Head of caudate nucleus (tissue), 42 donors: ENCODE measurements around the gene NSFL1C.
A peak's percentile ranks its signal among the peaks of the same experiment; 100 is the strongest.

ENCODE experiments used
- DNase-seq, 42 donors: peaks; one replicate each; pipeline versions ENCODE4 v3.0.0 to v3.0.0-alpha.2; 2020 to 2021; ENCODE audit warnings: mixed read lengths in 7 of 42
- intact Hi-C: fragments of 100-400 bp; cut with DNase I; formaldehyde crosslinking; loops from one replicate; pipeline ENCODE4 v1.15.0; 2022

NSFL1C gene

DNA sequence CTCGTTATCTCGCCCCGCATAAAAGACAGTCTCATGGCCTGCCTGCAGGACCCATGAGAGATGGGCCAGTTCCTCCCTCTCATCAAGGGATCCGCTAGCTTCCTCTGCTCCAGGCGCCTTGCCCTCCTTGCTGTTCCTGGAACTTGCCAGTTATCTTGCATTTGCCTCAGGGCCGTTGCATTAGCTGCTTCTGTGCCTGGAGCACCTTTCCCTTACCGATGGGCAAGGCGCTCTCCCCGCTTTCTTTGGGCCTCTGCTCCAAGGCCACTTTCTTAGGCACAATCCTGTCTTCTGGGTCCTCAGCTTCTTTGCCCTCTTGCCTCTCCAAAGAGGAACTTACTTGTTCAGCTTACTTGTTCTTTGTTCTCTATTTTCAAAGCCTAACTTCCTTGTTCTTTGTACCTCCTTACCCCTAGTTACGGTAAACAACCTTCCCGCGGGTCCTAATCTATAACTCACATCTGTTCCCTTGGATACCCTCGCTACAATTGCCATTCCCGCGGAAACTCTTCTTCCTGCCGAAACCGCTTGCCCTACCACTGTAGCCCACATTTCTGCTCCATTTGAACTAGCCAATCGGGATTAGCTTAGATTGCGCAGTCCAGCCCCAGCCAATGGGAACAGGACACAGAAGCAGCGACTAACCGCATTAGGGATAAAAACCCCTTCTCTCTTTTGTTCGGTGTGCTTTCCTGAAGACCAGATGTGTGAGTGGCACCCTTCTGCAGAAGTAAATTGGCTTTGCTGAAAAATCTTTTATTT lies 887 bp upstream of the NSFL1C start:
- peak in 24 of 42 donors; percentile 7 to 54 (median 24) for DNase-seq

DNA sequence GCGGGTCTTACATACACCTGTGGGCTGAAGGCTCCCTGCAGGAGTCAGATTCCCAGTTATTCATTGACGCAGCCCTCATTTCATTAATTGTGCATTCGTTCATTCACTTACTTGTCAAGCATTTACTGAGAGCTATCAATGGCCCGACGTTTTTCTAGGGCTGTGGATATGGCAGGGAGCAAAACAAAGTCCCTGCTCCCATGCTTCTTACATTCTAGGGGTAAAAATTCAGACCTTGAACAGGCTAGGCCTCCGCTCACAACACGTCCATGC lies 369 bp upstream of the NSFL1C start:
- no peak for DNase-seq
- intact Hi-C loops: loop anchor here (10.0 kb wide), 1 partner anchor 152 kb away; no protein-coding TSS in a partner anchor

More for the DNA sequence above, 887 bp upstream of the NSFL1C start:
- intact Hi-C loops: loop anchor here (10.0 kb wide), 1 partner anchor 153 kb away; no protein-coding TSS in a partner anchor

DNA sequence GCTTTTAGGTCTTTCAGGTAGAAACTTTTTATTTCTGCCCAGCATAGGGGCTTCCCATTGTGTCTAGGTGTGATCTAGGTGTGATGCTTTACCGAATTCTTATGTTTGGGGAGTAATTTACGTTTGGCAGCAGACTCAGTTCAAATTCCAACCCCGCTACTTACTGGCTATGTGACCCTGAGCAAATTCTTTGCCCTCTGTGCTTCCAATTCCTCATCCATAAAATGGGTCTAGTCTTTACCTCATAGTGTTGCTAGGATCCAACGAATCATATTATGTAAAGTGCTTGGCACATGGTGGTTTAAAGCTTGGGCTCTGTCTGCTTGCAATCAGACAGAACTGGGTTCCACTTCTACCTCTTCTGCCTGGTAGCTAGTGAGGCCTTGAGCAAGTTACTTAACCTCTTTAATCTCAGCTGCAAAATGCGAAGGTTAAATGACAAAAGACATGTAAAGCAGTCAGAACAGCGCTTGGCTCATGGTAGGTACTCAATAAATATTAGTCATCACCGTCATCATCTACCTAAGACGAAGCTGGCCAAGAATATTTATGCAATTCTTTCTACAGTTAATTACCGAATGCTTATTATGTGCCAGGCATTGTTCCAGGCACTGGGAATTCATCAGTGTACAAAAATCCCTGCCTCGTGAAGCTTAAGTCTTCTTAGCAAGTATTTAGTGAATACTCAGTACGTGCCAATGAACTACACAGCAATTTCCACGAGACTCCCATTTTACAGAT lies 1.0 kb downstream of the NSFL1C start:
- intact Hi-C loops: loop anchor here (10.0 kb wide), 1 partner anchor 151 kb away; no protein-coding TSS in a partner anchor
- peak in 1 of 42 donors; percentile 22 for DNase-seq

DNA sequence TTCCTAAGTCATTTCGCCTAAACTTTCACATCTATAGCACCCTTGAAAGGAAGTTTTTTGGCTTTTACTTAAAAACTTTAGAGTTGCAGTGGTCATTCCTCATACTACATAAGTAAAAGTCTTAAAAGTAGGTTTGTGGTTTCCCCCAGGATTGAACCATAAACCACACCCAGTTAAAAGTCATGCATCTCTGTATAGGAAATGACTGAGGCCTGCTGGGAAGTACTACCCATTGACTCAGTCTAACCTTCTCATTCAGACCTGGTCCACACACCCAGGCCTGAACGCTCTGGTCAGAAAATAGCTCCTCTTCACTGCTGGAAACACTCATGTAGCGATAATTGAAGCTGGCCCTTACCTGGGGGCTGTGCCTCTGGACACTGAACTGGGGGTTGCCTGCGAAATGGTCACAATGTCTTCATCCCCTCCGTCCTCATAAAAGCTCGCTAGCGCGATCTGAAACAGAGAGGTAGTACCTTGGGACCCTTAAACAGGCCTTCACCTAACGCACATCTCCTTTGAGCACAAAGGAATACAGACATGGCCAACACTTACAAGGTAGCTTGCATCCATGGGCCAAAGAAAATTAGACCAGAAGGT lies 2.6 kb downstream of the NSFL1C start:
- DNase-seq: peak in 2 of 42 donors; percentile 16 to 22
- intact Hi-C loops: loop anchor here (10.0 kb wide), 1 partner anchor 149 kb away; no protein-coding TSS in a partner anchor

DNA sequence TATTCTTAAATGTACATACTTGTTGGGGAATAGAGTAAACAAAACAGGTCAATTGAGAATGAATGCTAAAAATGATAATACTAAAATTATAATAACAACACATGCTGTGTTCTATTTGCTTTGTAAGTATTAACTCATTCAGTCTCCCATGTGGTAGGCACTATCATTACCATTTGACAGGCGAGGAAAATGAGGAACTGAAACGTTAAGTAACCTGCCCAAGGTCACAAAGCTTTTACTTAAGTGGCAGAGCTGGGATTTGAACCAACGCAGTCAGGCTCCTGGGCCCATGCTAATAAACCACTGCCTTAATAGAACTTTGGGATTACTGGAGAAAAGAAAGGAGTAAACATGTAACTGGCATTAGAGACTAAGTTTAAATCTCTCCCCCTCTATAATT lies 3.8 kb downstream of the NSFL1C start:
- no peak for DNase-seq
- intact Hi-C loops: loop anchor here (10.0 kb wide), 1 partner anchor 148 kb away; no protein-coding TSS in a partner anchor

DNA sequence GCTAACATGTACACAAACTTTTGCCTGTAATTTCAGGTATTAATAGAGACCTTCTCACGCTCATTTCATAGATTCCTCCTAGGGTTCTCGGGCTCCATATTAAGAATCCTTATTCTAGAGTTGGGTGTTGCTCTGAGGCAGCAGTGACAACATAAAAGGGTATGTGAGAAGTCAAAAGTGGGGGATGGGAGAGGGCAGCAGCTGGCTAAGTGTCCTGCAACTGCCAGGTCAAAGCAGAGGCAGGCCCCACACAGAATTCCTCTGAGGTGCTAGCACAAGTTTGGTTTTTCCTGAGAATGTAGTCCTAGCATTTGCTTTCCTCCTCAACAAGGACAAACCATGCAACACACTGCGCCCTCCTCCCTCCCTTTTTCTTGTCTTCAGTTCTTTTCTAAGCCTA lies 4.6 kb downstream of the NSFL1C start:
- intact Hi-C loops: loop anchor here (10.0 kb wide), 1 partner anchor 147 kb away; no protein-coding TSS in a partner anchor
- DNase-seq: no peak

DNA sequence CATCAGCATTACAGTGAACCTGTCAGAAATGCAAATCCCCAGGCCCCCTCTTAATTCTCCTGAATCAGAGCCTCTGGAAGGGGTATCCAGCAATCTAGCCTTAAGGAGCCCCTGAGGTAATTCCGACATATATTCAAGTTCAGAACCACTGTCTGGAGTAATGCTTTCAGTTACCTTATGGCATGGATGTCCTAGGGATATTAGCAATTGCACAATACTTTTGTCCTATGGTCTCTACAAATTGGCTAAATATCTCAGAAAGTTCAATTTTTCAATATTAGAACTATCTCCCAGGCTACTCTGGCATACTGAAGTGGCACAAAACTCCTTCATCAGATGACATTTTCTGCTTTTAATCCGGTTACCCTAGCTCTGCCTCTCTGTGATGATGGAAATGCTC lies 6.4 kb downstream of the NSFL1C start:
- DNase-seq: no peak
- intact Hi-C loops: loop anchor here (10.0 kb wide), 1 partner anchor 145 kb away; no protein-coding TSS in a partner anchor

DNA sequence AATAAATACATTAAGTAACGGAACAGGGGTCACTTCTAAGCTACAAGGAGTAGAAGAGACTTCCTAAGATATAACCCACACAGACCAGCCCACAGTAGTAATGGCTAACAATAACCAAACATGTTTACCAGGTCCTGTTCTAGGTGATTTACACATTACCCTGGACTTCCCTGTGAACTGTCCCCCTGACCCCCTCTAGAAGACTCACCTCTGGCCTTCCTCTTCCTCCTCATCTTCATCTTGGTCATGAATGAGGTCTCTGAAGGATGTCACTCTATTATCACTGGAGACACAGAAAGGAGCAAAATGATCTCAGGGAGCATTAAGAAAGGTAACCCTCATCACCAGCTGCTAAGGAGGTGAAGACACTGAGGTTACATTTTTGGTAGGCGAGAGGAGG lies 8.7 kb downstream of the NSFL1C start:
- intact Hi-C loops: no loop called here
- DNase-seq: no peak

DNA sequence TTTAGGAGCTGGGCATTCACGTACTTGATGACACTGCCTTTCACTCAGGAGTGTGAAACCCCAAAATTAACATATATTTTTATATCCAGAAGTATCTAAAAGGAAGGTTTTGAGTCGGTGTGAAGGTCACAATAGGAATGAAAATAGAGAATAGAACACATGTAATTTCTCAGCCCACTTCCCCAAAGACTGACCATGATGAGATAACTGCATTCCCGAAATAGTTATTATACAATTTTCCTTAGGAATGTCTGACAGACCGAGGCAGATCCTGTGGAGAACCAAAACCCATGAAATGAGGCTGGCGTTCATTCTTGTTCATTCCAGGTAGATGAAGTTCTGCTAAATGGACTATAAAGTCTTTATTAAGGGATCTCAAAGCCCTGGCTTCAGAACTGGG lies 10.3 kb downstream of the NSFL1C start:
- intact Hi-C loops: no loop called here
- DNase-seq: no peak

DNA sequence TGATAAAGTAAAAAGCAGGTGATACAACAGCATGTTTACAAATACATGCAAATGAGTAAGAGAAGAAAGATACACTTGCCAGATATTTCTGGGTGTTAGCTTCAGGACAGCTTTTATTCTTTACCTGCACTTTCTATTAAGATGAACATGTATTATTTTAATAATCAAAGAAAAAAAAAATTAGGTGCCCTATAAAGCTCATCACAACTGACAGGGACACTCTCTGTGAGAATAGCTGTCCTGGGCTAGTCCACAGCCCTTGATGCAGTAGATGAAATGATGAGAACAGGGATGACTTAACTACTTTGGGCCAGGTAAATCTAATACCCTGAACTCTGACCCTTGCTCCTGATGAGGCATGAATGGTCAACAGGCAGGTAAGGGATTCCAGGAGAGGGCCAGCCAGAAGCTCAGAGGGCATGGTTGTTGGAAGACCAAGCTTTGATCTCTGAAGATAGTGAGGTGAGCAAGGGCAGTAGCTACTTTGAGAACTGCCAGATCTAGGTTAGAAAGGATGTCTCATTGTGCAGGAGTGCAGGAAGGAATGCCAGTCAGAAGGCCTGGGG lies 15.6 kb downstream of the NSFL1C start:
- no peak for DNase-seq
- intact Hi-C loops: no loop called here

DNA sequence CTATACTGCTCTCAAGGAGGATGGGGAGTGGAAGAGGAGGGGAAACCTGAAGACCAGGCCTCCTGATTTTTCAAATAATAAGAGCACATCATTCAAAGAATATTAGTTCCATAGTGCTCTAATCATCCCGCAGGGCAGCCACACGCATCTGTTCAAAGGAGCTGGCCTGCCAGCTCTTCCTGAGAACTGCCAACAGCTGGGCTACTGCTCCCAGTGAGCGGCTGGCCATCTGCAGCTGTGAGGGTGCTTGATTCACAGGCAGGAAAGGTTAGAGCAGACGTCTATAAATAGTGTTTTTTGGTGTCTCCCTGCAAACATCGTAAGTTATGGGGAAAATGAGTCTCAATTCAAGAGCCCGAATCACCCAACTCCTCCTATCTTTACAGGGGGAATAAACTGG lies 17.3 kb downstream of the NSFL1C start:
- DNase-seq: no peak
- intact Hi-C loops: no loop called here

DNA sequence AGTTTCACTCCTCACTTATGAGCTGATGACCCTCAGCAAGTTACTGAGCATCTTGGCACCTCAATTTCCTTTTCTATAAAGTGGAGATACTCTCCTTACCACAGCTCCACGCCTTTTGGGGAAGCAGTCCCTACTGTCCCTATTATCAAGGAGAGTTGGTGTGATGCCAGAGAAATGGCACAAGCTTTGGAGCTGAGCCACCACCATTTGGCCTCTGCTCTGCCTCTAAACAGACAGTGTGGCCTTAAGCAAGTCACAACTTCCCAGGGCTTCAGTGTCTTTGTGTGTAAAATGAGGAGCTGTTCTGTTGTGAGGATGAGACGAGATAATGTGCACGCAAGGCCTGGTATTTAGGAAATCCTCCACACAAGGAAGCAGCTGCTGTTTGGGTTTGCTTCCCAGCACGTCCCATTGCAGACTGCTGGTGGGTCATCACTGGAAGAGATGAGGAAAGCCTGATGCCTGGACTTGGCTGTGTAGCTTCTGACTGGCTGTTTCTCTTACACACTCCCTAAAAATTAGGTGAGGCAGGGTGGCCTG lies 18.5 kb downstream of the NSFL1C start:
- intact Hi-C loops: no loop called here
- DNase-seq: no peak

DNA sequence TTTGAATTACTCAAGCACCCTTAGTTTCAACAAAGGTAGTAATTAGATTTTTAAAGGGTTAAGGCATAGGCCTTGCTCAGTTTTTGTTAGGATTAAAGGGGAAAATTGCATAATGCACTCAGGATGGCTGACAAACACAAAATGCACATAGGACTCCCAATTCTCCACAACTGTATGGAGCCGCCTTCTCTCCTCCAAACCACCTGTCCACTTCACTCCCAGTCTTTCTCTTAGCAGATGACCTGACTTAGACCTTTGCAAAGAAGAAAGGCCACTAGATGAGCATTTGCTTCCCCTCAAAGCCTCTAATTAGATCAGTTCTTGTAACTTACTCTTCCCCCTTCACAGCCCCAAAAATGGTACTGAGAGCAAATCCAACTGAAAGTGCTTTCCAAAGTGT lies 20.1 kb downstream of the NSFL1C start:
- intact Hi-C loops: no loop called here
- DNase-seq: no peak

DNA sequence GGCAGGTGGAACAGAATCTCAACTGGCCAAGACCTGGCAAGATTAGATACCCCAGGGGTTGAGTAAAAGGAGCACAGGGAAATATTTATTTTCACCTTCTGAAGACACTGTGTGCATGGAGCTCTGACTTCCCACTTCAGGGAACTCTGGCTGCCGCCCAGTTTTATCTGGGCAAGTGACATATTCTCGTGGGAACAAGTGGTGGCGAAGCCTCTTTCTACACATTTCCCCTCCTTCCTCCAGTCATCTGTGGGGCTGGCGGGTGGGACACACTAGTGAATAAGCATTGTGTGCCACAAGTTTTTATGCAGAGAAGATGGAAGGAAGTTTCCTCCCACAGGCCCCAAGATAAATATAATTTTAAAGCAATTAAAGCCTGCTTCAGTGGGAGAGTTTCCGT lies 23.6 kb downstream of the NSFL1C start:
- intact Hi-C loops: no loop called here
- no peak for DNase-seq

DNA sequence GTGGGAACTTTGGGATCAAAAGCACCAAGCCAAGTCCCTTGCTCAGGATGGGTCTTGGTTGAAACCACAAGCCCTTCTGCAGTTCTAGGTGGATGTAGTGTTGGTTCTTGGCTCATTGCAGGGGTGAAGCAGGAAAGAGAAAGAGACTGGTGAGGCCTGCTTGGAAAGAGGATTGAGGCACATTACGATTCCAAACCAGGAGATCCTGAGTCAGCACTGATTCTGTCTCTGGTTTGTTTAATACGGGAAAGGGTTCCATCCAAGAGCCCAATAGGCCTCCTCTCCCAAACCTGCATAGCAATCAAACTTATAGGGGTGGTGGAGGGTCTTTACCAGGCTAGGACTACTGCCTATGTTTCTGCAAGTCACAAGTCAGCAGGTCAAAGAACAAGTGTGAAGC lies 24.3 kb downstream of the NSFL1C start:
- no peak for DNase-seq
- intact Hi-C loops: no loop called here

DNA sequence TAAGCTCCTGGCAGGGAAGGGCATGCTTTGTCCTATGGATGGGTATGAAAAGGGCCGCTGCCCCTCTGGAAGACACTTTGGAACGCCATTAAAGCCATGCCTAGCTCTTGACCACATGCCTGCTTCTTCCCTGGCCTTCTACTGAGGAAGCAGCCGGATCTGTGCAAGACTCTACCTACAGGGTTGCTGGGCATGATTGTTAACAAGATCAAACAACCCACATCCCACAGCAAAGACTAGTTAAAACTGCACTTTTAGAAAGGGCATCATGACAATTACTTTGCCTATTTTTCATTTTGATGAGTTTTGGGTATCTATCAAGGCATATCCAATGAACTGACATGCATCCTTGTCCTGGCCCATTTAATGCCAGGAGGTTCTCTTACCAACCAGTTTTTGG lies 25.5 kb downstream of the NSFL1C start:
- intact Hi-C loops: no loop called here
- no peak for DNase-seq

DNA sequence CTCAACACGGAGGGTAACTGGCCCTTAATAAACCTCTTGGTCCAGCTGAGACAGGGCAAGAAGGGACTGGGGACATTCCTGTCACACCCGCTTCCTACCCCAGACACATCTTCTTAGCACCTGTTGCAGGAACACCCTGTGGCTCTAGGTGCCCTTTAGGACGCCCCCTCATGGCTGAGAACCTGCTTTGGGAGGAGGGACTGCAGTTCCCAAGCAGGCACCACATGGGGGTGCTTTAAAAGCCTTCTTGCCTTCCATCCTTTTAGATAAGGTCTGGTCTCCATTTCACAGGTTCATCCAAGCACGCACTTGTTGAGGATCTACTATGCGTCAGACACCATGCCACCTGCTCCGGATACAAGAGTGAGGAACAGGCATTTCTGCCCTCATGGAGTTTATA lies 26.6 kb downstream of the NSFL1C start:
- DNase-seq: no peak
- intact Hi-C loops: no loop called here

DNA sequence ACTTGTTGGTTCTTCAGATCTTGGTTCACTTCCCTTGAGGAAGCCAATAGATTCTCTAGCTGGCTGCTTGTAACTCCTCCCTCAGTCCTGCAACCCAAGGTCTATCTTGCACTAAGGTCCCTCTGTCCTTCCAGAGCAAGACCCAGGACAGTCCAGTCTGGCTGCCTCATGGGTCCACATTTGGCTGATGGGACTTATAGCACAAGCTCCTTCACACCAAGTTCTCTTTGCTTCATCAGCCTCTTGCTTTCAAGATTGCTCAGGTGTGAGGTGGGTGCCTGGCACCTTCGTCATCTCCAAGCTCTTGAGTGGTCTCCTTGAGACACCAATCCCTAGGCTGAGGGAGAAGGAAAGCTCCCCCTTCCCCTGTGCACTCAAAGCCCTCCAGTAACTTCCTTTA lies 28.3 kb downstream of the NSFL1C start:
- intact Hi-C loops: loop anchor here (5.0 kb wide), 1 partner anchor 126 kb away; no protein-coding TSS in a partner anchor
- no peak for DNase-seq

DNA sequence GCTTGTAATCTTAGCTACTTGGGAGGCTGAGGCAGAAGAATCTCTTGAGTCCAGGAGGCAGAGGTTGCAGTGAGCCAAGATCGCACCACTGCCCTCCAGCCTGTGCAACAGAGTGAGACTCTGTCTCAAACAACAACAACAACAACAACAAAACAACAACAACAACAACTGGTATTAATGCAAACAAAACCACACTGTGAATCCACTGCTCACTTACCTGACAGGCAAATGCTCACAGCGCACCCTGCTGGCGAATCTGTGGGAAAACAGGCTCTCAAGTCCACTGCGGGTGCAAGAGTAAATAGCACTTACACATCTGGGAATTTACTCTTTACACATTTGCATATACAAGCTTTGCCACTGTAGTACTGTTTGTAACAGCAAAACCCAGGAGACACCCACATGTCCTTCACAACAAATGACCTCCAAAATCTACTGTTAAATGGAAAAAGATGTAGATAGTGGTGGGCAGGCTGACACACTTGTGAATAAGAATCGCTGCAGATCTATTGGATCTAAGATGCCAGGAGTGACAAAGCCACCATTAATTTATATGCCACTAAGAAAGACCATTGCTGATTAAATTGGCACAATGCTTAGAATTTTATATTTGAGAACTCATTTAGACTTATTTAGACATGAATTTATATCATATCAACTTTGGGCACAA lies 29.3 kb downstream of the NSFL1C start:
- DNase-seq: peak; percentile 56 to 91 (median 80)
- intact Hi-C loops: loop anchor here (5.0 kb wide), 1 partner anchor 125 kb away; no protein-coding TSS in a partner anchor
